Left kidney (tissue), 8 donors: ENCODE data around the gene MRO. TPM values are rescaled to one million over a fixed set of nuclear protein-coding genes. Genes with fewer than 3 reads are reported as not detected.
"Not testable (repeated sequence)": the region's sequence is repeated elsewhere in the genome, so short reads cannot be mapped to it uniquely, and the experiment has no call there.

Experiments
- DNase-seq: peaks from one replicate; pipeline ENCODE4 v3.0.0-alpha.2; 2013
- long read RNA-seq, 8 donors: transcript quantifications; one replicate each; lab custom pipeline, GENCODE V29; 2026
- polyA plus RNA-seq: library from polyadenylated mRNA; unstranded; fragments of 120-200 nt; gene quantifications from one replicate; pipeline ENCODE4 v1.2.1, GENCODE V29; 2013; ENCODE audit not compliant: insufficient read length

The MRO gene
- 2.2 TPM for polyA plus RNA-seq
- long read RNA-seq, donor 1, full-length matches to known transcripts: 1 of 1 reads
- long read RNA-seq, donor 1, partial matches to known transcripts: 0 of 1 reads
- long read RNA-seq, donor 1, other reads (novel, unspliced or antisense): 0 of 1 reads
- long read RNA-seq, donor 2: 0 reads
- long read RNA-seq, donor 3: 0 reads
- long read RNA-seq, donor 4: 0 reads
- long read RNA-seq, donor 5: 0 reads
- long read RNA-seq, donor 6: 0 reads
- long read RNA-seq, donor 7: 0 reads
- long read RNA-seq, donor 8: 0 reads

DNA sequence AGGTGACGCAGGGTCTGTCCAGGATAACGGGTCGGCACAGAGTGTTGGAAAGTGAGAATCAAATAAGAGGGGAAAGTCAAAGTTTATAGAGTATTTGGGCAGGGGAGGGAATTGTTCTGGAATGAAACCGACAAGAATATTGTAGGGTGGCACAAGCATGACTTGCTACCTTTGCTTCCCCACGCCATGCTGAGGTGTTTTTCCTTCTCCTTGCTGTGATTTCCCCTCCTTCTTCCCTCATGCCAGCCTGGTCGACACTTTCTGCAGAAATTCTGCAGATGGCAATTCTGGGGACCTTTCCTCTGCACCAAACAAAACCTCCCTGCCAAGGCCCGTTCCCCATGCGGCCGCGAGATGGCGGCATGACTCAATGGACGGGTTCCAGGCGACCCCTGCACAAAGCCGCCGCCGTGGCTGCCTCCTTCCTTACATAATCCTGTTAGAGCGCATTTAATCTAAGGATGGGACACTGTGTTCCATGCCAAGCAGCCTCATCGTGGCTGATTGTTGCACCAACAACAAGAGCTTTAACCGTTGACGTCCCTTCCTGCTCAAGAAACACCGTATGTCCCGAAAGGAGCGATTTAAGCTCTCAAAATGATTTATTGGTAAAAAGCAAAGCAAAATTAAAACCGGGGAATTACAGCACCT, at the start of gene MRO:
TSS of gene MRO (minus strand) at position 289 of the 651 bp plus-strand sequence. CDS start 10,616 bp downstream, outside the sequence.
- DNase-seq: peak; percentile 76

- no peak for DNase-seq
These were observed 49.3 kb upstream of the MRO start for GRCh38 chr18:50869150-50869549.

- DNase-seq: no peak
These were observed 46.9 kb upstream of the MRO start for GRCh38 chr18:50866765-50867164.

GRCh38 chr18:50863840-50864375, 44.1 kb upstream of the MRO start:
- no peak for DNase-seq

- no peak for DNase-seq
These were observed 42.6 kb upstream of the MRO start for GRCh38 chr18:50862401-50862800.

DNA sequence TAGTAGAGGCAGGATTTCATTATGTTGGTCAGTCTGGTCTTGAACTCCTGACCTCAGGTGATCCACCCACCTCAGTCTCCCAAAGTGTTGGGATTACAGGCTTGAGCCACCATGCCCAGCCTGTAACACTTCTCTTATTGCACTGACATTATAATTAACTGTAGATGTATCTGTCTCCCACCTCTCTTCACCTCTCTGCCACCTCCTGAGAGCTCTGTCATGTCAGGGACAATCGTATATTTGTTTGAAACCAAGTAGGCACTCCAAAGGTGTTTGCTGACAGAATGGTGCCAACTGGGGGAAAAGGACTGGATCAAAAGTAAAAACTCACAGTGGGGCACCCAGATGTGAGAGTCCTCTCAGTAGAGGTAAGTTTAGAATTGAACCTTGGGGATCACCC, 41.8 kb upstream of the MRO start:
- no peak for DNase-seq

GRCh38 chr18:50859793-50860555, 40.2 kb upstream of the MRO start:
- no peak for DNase-seq

- no peak for DNase-seq
These were observed 37.9 kb upstream of the MRO start for GRCh38 chr18:50857694-50858093.

DNA sequence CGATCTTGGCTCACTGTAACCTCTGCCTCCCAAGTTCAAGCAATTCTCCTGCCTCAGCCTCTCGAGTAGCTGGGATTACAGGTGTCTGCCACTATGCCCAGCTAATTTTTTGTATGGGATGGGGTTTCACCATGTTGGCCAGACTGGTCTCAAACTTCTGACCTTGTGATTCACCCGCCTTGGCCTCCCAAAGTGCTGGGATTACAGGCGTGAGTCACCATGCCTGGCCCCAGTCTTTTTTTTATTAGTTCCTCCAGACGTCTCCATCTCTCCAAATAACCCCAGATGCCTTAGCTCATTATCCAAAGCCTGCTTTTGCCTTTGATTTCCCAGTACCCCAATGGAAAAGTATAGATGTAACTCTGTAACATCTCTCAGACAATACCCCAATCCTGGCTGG, 37.4 kb upstream of the MRO start:
- not testable (repeated sequence) for DNase-seq

DNA sequence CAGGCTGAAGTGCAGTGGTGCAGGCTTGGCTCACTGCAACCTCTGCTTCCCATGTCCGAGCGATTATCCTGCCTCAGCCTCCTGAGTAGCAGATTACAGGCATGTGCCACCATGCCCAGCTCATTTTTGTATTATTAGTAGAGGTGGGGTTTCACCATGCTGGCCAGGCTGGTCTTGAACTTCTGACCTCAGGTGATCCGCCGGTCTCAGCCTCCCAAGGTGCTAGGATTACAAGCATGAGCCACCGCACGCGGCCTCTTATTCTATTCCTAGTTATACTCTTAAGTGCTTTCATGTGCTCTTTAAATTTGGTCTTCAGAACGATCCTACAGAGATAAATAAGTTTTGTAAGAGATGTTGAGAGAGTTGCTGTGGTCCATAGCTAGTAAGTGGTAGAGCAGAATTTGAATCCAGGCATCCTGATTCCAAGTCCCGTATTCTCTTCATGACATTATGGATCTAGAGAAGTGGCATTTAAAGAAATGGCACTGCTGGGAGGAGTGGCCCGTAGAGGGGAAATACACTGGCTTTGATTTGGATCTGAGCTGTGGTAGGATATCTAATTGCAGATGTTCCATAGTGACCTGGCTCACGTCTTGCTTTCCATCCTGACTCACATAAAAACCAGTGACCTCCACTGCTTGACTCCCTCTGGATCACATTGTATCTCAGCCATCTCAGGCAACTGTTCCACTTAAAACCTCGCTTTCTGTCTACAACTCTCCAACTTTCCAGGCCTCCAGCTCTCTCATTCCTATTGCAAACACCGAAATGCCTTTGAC, 36.4 kb upstream of the MRO start:
- DNase-seq: no peak

GRCh38 chr18:50853863-50854271, 34.1 kb upstream of the MRO start:
- no peak for DNase-seq

DNA sequence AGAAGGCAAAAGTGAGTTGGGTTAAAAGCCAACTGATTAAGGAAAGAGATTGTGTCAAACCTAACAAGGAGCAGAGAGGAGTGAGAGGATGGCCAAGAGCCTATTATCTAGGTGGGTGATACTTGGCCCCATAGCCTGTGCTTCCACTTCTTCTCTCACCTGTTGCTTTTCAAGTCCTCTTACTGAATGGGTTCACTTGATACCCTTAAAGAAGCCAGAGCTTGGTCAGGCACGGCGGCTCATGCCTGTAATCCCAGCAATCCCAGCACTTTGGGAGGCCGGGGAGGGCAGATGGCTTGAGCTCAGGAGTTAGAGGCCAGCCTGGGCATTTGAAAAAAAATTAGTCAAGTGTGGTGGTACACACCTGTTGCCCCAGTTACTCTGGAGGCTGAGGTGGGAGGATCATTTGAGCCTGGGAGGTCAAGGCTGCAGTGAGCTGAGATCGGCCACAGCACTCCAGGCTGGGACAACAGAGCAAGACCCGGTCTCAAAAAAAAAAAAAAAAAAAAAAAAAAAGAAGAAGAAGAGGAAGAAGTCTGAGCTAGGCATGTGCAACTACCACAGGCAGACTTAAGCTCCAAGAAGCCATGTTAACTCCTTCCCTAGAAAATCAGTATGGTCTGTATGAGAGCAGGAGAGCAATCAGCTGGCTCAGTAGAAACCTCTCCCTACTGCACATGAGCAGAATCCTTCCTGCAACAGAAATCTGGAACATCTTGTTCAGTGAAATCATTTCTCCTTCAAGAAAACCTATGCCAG, 30.7 kb upstream of the MRO start:
- no peak for DNase-seq

- no peak for DNase-seq
These were observed 29.6 kb upstream of the MRO start for GRCh38 chr18:50849419-50849821.

GRCh38 chr18:50848991-50849390, 29.2 kb upstream of the MRO start:
- DNase-seq: no peak

DNA sequence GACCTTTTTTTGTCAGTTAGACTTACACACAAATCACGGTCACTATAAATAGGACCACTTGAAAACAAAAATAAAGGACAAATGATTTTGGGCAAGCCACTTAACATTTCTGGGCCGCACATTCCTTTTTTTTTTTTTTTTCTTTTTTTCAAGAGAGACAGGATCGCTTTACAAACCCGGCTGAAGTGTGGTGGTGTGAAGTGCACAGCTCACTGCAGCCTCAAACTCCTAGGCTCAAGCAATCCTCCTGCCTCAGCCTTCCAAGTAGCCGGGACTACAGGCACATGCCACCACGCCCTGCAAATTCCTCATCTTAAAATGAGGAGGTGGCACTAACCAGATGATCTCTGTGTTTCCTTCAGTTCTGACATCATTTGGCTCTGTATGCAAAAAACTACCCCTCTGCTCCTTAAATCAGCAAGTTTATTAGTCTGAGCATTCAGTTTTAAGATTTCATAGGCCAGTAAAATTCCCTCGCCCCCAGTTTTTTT, 28.3 kb upstream of the MRO start:
- no peak for DNase-seq

GRCh38 chr18:50847192-50847591, 27.4 kb upstream of the MRO start:
- no peak for DNase-seq

- no peak for DNase-seq
These were observed 25.1 kb upstream of the MRO start for GRCh38 chr18:50844960-50845359.

DNA sequence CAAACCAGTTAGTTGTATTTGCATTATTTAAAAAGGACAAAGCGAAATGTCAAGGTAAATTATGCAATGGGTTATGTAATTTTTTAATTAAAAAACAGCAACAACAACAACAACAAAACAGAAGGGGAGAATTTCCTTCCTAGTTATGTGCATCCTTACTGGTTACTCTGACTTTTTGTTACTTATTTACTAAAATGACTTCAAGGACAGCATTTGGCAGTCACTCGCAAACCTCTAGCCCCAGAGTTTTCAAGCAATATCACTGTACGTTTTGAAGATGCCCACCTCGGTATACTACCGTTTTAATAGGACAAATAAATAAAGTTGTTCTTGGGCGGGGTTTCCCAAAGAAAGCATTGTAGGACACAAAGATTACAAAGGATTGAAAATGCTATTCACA, 24.7 kb upstream of the MRO start:
- no peak for DNase-seq

DNA sequence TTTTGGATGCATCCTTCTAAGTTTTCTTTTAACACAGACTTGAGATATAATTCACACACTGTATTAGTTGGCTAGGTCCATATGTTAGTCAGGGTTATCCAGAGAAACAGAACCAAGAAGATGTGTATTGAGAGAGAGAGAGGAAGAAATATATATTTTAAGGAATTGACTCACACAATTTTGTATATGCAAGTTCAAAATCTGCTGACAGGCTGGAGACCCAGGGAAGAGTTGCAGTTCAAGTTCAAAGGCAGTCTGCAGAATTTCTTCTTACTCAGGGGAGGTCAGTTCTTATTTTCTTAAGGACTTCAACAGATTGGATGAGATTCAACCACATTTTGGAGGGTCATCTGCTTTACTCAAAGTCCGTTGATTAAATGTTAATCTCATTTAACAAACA, 23.0 kb upstream of the MRO start:
- DNase-seq: no peak

DNA sequence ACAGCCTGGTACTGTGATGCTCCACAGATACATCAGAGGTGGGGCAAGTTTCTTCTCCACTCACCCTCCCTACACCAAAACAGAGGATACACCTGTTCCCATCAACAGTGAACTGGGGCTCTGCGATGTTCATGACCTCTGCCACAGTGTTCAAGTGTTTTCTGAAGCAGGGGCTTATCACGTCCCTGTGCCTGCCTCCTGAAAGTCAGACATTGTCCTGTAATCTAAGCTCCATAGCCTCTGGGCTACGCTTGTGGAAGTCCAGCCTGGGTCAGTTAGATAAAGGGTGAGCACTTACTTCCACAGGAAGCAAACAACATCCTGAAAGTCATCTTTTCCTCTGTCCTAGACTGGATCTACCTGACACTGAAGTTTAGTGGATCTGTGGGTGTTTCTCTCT, 20.2 kb upstream of the MRO start:
- no peak for DNase-seq

GRCh38 chr18:50839341-50839740, 19.5 kb upstream of the MRO start:
- no peak for DNase-seq
